Liver (tissue), 3 donors: Measurements from ENCODE around the gene TRIM5.

Experiments used
- FOXA1 ChIP-seq: IDR thresholded peaks from 2 replicates; pipeline ENCODE4 v1.6.1; 2016; ENCODE audit warnings: antibody characterized with exemption
- RAD21 ChIP-seq, 2 donors: IDR thresholded peaks; 2 replicates each; pipeline ENCODE4 v1.6.1; 2016; ENCODE audit warnings: antibody characterized with exemption in 2 of 2, mild to moderate bottlenecking in 2 of 2
- TAF1 ChIP-seq: conservative IDR thresholded peaks from 2 replicates; pipeline ENCODE4 v1.6.1; 2016; ENCODE audit warnings: antibody characterized with exemption, mild to moderate bottlenecking
- TF ChIP-seq, protein P1 (sequence below): fragments of 150-350 bp; IDR thresholded peaks from 2 replicates; pipeline ENCODE4 v1.5.1; 2017; ENCODE audit warnings: improper control_type of control experiment, low read depth, low read length; ENCODE audit not compliant: missing input control
- TF ChIP-seq, protein P2 (sequence below): IDR thresholded peaks from 2 replicates; pipeline ENCODE4 v1.6.1; 2016; ENCODE audit warnings: antibody characterized with exemption
- donor health status: healthy.
- donor health status: healthy.

DNA sequence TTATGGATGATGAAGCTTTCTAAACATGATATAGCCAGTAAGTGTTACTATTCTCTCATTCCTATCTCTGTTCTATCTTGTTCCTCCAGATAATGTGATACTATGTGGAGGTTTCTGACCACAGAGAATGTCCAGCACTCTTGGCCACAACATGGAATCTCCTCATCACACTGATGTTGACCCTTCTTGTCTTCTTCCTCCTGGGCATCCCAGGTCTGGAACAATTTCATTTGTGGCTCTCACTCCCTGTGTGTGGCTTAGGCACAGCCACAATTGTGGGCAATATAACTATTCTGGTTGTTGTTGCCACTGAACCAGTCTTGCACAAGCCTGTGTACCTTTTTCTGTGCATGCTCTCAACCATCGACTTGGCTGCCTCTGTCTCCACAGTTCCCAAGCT lies 41.5 kb upstream of the TRIM5 start:
- TF ChIP-seq, protein P1, sequence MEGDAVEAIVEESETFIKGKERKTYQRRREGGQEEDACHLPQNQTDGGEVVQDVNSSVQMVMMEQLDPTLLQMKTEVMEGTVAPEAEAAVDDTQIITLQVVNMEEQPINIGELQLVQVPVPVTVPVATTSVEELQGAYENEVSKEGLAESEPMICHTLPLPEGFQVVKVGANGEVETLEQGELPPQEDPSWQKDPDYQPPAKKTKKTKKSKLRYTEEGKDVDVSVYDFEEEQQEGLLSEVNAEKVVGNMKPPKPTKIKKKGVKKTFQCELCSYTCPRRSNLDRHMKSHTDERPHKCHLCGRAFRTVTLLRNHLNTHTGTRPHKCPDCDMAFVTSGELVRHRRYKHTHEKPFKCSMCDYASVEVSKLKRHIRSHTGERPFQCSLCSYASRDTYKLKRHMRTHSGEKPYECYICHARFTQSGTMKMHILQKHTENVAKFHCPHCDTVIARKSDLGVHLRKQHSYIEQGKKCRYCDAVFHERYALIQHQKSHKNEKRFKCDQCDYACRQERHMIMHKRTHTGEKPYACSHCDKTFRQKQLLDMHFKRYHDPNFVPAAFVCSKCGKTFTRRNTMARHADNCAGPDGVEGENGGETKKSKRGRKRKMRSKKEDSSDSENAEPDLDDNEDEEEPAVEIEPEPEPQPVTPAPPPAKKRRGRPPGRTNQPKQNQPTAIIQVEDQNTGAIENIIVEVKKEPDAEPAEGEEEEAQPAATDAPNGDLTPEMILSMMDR = no peak
- TF ChIP-seq RAD21 (IDR thresholded peaks at IDR 0.05) (no peak), FOXA1 (no peak), TAF1 (no peak)
- TF ChIP-seq, protein P2, sequence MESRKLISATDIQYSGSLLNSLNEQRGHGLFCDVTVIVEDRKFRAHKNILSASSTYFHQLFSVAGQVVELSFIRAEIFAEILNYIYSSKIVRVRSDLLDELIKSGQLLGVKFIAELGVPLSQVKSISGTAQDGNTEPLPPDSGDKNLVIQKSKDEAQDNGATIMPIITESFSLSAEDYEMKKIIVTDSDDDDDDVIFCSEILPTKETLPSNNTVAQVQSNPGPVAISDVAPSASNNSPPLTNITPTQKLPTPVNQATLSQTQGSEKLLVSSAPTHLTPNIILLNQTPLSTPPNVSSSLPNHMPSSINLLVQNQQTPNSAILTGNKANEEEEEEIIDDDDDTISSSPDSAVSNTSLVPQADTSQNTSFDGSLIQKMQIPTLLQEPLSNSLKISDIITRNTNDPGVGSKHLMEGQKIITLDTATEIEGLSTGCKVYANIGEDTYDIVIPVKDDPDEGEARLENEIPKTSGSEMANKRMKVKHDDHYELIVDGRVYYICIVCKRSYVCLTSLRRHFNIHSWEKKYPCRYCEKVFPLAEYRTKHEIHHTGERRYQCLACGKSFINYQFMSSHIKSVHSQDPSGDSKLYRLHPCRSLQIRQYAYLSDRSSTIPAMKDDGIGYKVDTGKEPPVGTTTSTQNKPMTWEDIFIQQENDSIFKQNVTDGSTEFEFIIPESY = no peak
